T follicular helper cell (primary cell): Measurements from ENCODE around the gene CAPN1.
"Not testable (repeated sequence)": the region's sequence is repeated elsewhere in the genome, so short reads cannot be mapped to it uniquely, and the experiment has no call there.

Experiments
- DNase-seq: peaks from one replicate; pipeline ENCODE4 v3.0.0-alpha.2; 2020; ENCODE audit warnings: low read depth

The CAPN1 gene

DNA sequence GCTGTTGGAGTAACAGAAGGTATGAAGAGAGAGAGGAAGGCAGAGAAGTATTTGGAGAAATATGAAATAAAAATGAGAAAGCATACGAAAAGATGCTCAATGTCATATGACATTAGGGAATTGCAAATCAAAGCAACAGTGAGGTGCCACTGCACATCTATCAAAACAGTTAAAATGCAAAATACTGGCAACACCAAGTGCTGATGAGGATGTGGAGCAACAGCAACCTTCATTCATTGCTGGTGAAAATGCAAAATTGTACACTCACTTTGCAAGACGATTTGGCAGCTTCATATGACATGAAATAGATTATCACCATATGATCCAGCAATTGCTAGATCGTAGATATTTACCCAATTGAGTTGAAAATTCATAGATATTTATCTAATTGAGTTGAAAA, 21.1 kb upstream of the CAPN1 start:
- DNase-seq = no peak

DNA sequence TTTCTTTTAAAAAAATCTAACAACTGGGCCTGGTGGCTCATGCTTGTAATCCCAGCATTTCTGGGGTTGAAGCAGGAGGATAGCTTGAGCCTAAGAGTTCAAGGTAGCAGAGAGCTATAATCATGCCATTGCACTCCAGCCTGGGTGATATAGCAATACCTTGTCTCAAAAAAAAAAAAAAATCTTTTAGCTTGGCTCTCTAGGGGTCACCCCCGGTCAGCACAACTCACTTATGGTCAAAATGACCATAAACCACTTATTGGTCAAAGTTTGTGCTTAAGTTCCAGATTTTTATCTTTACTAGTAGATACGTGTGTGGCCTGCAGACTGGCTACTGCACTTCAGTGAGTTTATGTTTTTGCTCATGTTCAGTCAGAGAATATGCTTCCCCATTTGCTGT, 18.0 kb upstream of the CAPN1 start:
- no peak for DNase-seq

DNA sequence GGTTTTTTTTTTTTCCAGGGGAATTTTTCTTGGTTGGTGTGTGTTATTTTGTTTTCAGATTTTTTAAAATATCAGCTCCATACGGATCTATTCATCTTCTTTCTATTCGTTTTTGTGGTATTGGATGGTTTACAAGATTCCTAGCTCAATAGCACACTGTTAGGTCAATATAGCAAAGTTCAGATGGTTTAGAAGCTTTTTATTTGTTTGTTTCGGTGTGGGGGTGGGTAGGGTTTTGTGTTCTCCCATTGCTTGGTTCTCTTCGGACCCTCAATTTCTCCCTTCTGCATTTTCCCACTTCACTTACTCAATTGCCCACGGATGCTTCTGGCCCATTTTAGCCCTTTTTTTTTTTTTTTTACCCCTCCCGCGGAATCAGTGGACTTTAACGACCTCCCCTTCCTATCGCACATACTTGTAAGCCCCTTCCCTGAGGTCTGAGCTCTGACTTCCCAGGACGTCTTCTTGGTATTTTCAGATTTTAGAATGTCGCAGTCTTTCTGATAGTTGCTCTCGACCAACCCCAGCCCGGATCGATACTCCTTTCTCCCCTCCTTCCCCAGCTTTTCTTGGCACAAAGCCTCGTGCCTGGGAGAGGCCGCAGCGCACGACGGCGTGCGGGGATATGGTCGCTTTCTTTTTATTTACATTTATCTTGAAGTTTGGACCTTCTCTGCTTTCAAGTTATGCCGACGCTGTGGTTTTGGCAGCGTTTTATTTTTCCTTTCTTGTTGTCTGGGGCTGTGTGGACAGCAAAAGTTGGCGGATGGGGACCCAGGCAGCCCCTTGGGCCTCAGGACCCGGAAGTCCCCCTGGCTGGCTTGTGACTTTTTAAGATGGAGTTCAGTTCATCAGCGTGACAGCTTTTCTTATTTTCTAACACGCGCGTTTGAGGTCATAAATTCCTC, 16.1 kb upstream of the CAPN1 start:
- DNase-seq = no peak

DNA sequence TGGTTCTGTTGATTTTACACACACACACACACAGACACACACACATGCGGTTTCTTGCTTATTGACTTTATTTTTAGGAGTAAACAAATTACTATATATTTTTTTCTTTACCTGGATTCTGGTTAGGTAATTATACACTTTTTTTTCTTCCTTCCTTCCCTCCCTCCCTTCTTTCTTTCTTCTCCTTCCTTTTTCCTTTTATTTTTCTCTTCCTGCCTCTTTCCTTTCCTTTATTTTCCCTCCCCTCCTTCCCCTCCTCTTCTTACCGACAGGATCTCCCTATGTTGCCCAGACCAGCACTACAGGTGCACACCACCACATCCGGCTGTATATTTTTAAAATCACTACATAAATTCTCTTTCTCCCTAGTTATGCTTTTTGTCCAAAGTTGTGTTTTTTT, 14.8 kb upstream of the CAPN1 start:
- no peak for DNase-seq

GRCh38 chr11:65167656-65168055, 14.1 kb upstream of the CAPN1 start:
- DNase-seq = no peak

DNA sequence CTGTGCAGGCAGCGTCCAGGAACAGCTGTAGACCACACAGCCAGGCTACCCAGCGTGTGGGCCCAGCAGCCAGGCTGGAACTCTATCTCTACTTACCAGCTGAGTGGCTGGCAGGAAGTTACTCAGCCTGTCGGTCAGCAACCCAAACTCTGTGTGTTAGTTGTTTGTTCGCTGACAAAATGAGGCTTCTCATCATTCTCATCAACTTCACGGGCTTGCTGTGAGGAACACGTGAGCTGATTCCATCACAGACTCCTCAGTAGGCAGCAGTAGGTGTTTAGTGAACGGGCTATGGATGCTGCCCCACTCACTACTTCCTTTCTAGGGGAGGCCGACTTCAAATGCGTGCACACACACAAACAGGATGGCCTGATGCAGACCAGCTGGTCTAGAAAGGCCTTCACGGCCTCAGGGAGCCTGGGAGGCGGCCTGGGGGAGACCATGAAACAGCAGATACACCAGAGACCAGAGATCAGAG, 12.5 kb upstream of the CAPN1 start:
- no peak for DNase-seq

DNA sequence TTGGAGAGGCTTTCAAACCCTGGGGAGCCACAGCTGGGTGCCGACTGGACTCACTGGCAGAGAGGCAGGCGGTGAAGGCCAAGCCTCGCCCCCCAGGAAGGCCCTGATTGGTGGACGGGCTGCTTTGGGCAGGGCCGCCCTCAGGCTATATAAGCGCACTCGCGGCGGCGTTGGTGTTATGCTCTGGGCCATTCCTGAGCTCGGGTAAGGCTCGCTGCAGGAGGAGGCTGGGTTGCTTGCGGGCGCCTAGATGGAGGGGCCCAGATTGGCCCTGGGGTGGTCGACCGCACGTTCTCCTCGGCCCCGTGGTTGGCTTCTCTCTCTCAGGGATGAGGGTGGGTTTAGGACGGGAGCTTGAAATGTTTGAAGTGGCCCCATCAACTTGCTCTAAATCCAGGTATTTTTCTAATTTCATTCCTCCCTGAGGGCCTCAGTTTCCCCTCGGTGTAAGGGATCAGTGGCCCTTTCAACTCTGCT, 11.6 kb upstream of the CAPN1 start, which contains the start of gene SPDYC:
Gene SPDYC, plus strand, starts transcription at position 176 of the 477 bp plus-strand sequence. CDS start 1,125 bp downstream, outside the sequence.
- no peak for DNase-seq

GRCh38 chr11:65172600-65172999, 9.1 kb upstream of the CAPN1 start:
- DNase-seq = no peak

- DNase-seq = not testable (repeated sequence)
Measured at GRCh38 chr11:65174571-65175010, 7.1 kb upstream of the CAPN1 start.

DNA sequence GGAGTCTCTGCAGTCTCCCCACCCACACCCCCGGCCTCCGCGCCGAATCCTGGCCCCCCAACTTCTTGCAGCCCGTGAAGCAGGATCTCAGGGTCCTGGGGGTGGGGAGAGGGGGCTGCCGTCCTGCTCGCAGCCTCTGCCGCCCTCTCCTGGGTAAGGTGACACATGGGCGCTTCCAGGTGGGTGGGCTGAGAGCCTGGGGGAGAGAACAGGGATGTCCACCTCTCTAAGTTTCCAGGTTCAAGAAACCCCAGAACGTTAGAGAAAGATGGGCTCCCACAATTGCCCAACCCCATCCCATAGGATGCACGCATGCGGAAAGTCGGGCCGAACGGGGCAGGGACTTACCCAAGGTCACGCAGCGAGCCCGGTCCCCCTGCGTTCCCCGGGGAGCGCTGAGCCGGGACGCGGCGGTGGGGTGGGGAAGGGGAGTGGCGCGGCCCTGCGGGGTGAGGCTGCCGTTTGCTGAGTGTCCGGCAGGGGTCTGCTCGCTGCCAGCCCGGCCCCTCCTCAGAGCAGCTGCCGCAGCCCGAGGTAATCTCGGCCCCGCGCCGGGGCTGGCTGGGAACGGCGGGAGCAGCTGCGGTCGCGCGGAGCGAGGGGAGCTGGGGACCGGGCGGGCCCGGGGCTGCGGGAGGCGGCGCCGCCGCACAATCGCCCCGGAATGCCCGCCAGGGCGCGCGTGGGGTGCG, 705 bp upstream of the CAPN1 start:
- peak; percentile 35 for DNase-seq

DNA sequence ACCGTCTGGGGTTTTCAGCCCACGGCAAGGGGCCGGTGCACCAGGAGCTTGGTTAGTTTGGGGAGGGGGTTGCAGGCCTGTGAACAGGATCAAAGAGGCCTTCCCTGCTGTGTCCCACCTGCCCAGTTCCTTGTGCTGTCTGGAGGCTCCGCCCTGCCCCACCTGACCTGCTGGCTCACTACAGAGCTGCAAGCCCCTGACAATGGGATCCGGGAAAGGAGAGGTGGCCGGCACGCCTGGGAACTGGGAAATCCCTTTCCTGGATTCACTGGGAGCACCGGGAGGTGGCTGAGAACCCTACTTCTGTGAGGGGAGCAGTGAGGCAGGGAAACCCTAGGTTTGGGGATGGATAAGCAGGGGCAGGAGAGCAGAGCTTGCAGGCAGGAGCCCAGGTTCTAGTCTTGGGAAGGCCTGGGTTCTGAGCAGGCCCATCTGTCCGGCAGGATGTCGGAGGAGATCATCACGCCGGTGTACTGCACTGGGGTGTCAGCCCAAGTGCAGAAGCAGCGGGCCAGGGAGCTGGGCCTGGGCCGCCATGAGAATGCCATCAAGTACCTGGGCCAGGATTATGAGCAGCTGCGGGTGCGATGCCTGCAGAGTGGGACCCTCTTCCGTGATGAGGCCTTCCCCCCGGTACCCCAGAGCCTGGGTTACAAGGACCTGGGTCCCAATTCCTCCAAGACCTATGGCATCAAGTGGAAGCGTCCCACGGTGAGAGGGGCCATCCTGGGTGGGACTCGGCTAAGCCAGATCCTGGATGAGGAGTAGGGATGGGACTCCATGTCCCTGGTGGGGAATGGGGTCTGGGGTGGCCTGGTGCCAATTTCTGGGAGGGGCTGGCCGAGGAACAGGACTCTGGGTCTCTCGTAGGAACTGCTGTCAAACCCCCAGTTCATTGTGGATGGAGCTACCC, 786 bp downstream of the CAPN1 start:
- no peak for DNase-seq

- no peak for DNase-seq
Measured at GRCh38 chr11:65183201-65183891, 1.6 kb downstream of the CAPN1 start.

GRCh38 chr11:65184146-65184545, 2.4 kb downstream of the CAPN1 start:
- no peak for DNase-seq

- no peak for DNase-seq
Measured at GRCh38 chr11:65185171-65185570, 3.4 kb downstream of the CAPN1 start.

GRCh38 chr11:65185869-65186341, 4.2 kb downstream of the CAPN1 start:
- DNase-seq = no peak

- no peak for DNase-seq
Measured at GRCh38 chr11:65186701-65187100, 5.0 kb downstream of the CAPN1 start.

- no peak for DNase-seq
Measured at GRCh38 chr11:65187146-65187675, 5.5 kb downstream of the CAPN1 start.

DNA sequence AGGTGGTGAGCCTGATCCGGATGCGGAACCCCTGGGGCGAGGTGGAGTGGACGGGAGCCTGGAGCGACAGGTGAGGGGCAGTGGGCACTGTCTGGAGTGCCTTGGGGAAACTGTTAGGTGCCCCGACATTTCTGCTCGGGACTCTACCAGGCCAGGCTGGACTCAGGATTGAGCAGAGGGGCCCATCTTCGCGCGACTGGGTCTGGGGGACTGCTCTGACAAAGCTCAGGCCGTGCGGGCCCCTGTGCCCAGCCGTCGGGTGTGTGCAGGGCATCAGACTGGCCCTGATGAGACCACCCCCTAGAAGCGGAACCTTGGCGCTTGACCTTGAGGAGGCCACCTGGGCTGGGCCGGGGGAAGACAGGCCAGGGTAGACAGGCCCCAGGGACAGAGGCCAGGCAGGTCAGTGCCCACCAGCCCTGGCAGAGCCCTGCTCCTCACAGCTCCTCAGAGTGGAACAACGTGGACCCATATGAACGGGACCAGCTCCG, 6.3 kb downstream of the CAPN1 start:
- no peak for DNase-seq

GRCh38 chr11:65188486-65188885, 6.8 kb downstream of the CAPN1 start:
- DNase-seq = no peak

DNA sequence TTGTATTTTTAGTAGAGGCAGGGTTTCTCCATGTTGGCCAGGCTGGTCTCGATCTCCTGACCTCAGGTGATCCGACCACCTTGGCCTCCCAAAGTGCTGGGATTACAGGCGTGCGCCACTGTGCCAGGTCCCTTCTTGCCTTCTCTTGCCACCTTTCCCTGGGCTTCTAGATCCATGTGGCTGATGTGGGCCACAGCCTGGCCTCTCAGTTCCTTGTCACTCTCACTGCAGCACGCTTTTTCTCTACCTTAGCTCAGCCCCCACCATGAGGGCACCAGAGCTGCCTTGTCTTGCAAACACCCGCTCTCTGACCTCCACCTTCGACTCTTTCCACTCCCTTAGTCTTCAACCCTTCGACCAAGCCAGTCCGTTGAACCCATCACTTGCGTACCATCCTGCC, 7.5 kb downstream of the CAPN1 start:
- DNase-seq = no peak

DNA sequence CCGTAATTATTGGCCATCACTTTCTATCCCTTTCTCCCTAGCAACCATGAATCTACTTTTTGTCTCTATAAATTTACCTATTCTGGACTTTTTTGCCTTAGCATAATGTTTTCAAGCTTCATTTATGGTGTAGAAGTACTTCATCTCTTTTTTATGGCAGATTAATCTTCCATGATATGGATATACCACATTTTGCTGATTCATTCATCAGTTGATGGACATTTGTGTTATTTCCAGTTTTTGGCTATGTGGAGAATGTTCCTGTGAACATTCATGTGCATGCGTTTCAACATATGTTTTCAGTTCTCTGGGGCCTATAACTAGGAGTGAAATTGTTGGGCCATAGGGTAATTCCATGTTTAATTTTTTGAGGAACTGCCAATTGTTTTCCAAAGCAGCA, 12.8 kb downstream of the CAPN1 start:
- DNase-seq = no peak
